Nephron (organoid): ENCODE measurements around the gene ATP5F1E.
A peak's percentile ranks its signal among the peaks of the same experiment; 100 is the strongest.

Experiments
- H3K27ac Mint-ChIP-seq, 3 experiments: 2 replicates each; pipeline ENCODE4 v1.8.0; 2020; ENCODE audit warnings: mixed read lengths in 3 of 3, mild to moderate bottlenecking in 2 of 3, moderate library complexity in 1 of 3
- H3K27me3 Mint-ChIP-seq: 2 replicates; pipeline ENCODE4 v1.8.0; 2021; ENCODE audit warnings: low read depth, mild to moderate bottlenecking, moderate library complexity, mixed read lengths
- H3K36me3 Mint-ChIP-seq: 2 replicates; pipeline ENCODE4 v1.8.0; 2020; ENCODE audit warnings: low read depth, mixed read lengths
- H3K4me1 Mint-ChIP-seq: 2 replicates; pipeline ENCODE4 v1.8.0; 2020; ENCODE audit warnings: mixed read lengths
- H3K4me3 Mint-ChIP-seq, 3 experiments: 2 replicates each; pipeline ENCODE4 v1.8.0; 2020; ENCODE audit warnings: mild to moderate bottlenecking in 3 of 3, mixed read lengths in 3 of 3, moderate library complexity in 2 of 3
- H3K9me3 Mint-ChIP-seq: 2 replicates; pipeline ENCODE4 v1.8.0; 2020; ENCODE audit warnings: mixed read lengths
- CTCF ChIP-seq, 3 experiments: fragments of 200-600 bp; sonication (generic); IDR thresholded peaks; one replicate each; pipeline ENCODE4 v1.5.0; 2021; ENCODE audit warnings: antibody characterized with exemption in 3 of 3; ENCODE audit not compliant: unreplicated experiment in 3 of 3

Gene ATP5F1E

GRCh38 chr20:58982406-58983114, 49.6 kb downstream of the ATP5F1E start:
- no peaks in the 10 kb centered on the region for H3K27me3 Mint-ChIP-seq
- TF ChIP-seq CTCF (IDR thresholded peaks at IDR 0.05; ENCODE audit: unreplicated experiment in 3 of 3): no peak
- peak overlapping the region; percentile 73 to 84 (median 83) for H3K27ac Mint-ChIP-seq
- peaks cover 25% of the 10 kb centered on the region for H3K36me3 Mint-ChIP-seq
- peaks cover 7% of the 10 kb centered on the region for H3K9me3 Mint-ChIP-seq
- peaks cover 31% of the 10 kb centered on the region for H3K4me1 Mint-ChIP-seq
- peak overlapping the region; percentile 90 to 95 (median 93) for H3K4me3 Mint-ChIP-seq

GRCh38 chr20:58981628-58982364, 50.3 kb downstream of the ATP5F1E start:
- Mint-ChIP-seq H3K27ac (peak overlapping the region; percentile 59 to 91 (median 87)), H3K9me3 (peaks cover 8% of the 10 kb centered on the region), H3K36me3 (peaks cover 19% of the 10 kb centered on the region), H3K4me3 (peak overlapping the region; percentile 90 to 95 (median 93)), H3K27me3 (no peaks in the 10 kb centered on the region), H3K4me1 (peaks cover 24% of the 10 kb centered on the region)
- no peak for TF ChIP-seq CTCF (IDR thresholded peaks at IDR 0.05; ENCODE audit: unreplicated experiment in 3 of 3)

- H3K36me3 Mint-ChIP-seq: peaks cover 16% of the 10 kb centered on the region
- peaks cover 16% of the 10 kb centered on the region for H3K9me3 Mint-ChIP-seq
- peak within 1 kb of the TSS; percentile 59 to 91 (median 87) for H3K27ac Mint-ChIP-seq
- H3K27me3 Mint-ChIP-seq: no peaks in the 10 kb centered on the region
- H3K4me3 Mint-ChIP-seq: peak within 1 kb of the TSS; percentile 90 to 95 (median 93)
- TF ChIP-seq CTCF (IDR thresholded peaks at IDR 0.05; ENCODE audit: unreplicated experiment in 3 of 3): no peak
- peaks cover 20% of the 10 kb centered on the region for H3K4me1 Mint-ChIP-seq
These were observed 51.2 kb downstream of the ATP5F1E start, which contains the start of gene NELFCD for GRCh38 chr20:58980711-58981627. Gene NELFCD (plus strand): TSS chr20:58981256. CDS start chr20:58981310, 54 bp downstream.

GRCh38 chr20:58978351-58979190, 53.6 kb downstream of the ATP5F1E start:
- no peak for TF ChIP-seq CTCF (IDR thresholded peaks at IDR 0.05; ENCODE audit: unreplicated experiment in 3 of 3)
- peaks cover 12% of the 10 kb centered on the region for H3K36me3 Mint-ChIP-seq
- H3K9me3 Mint-ChIP-seq: peaks cover 26% of the 10 kb centered on the region
- H3K27me3 Mint-ChIP-seq: no peaks in the 10 kb centered on the region
- H3K4me3 Mint-ChIP-seq: peak overlapping the region; percentile 1 to 74 (median 72)
- peaks cover 9% of the 10 kb centered on the region for H3K4me1 Mint-ChIP-seq
- peak overlapping the region in 2 of 3 experiments; percentile 44 to 67 for H3K27ac Mint-ChIP-seq
